K562 (cell line): ENCODE measurements around the gene CERS1. TPM values are rescaled to one million over a fixed set of nuclear protein-coding genes. Genes with fewer than 3 reads are reported as not detected.

Source experiments
- BRF1 ChIP-seq: IDR thresholded peaks from 3 replicates; pipeline ENCODE4 v1.6.1; 2011; ENCODE audit warnings: borderline replicate concordance, mild to moderate bottlenecking; ENCODE audit not compliant: insufficient read length; ENCODE audit errors: extremely low read depth
- CBFB ChIP-seq: sonication (generic); formaldehyde crosslinking; IDR thresholded peaks from 2 replicates; pipeline ENCODE4 v1.4.0; 2020; ENCODE audit warnings: mild to moderate bottlenecking, missing genetic modification reagents
- CTCFL ChIP-seq: IDR thresholded peaks from 2 replicates; pipeline ENCODE4 v1.6.1; 2011; ENCODE audit warnings: borderline replicate concordance, low read depth, mild to moderate bottlenecking, moderate library complexity, low read length; ENCODE audit not compliant: insufficient read depth, poor library complexity, severe bottlenecking
- HCFC1 ChIP-seq: IDR thresholded peaks from 2 replicates; pipeline ENCODE4 v1.6.1; 2012; ENCODE audit warnings: low read depth, low read length, improper control_type of control experiment
- KDM4B ChIP-seq, 2 experiments: fragments of 450-650 bp in 1 of 2; sonication (generic) in 1 of 2; IDR thresholded peaks; 2 replicates each; pipeline ENCODE4 v1.6.1; 2016 to 2017; ENCODE audit warnings: borderline replicate concordance in 2 of 2, antibody characterized with exemption in 1 of 2, low read depth in 1 of 2, mild to moderate bottlenecking in 1 of 2
- LARP7 ChIP-seq: fragments of 450-650 bp; IDR thresholded peaks from 2 replicates; pipeline ENCODE4 v1.6.1; 2016
- PURB ChIP-seq: sonication (generic); formaldehyde crosslinking; IDR thresholded peaks from 2 replicates; pipeline ENCODE4 v1.9.0; 2021; ENCODE audit warnings: low read depth, mild to moderate bottlenecking, missing genetic modification reagents
- RBFOX2 ChIP-seq: fragments of 200-400 bp; formaldehyde crosslinking; IDR thresholded peaks from 2 replicates; pipeline ENCODE4 v1.6.1; 2017; ENCODE audit warnings: low read depth, mild to moderate bottlenecking, low read length, moderate library complexity
- RBM22 ChIP-seq: fragments of 200-400 bp; formaldehyde crosslinking; IDR thresholded peaks from 2 replicates; pipeline ENCODE4 v1.6.1; 2018; ENCODE audit warnings: low read length, low read depth; ENCODE audit not compliant: poor library complexity, severe bottlenecking
- RUNX1 ChIP-seq: sonication (generic); IDR thresholded peaks from 2 replicates; pipeline ENCODE4 v1.6.1; 2016; ENCODE audit warnings: antibody characterized with exemption, low read depth
- SIN3B ChIP-seq: fragments of 450-650 bp; IDR thresholded peaks from 2 replicates; pipeline ENCODE4 v1.6.1; 2017; ENCODE audit warnings: low read depth, mild to moderate bottlenecking, moderate library complexity
- TEAD4 ChIP-seq, 2 experiments: sonication (generic) in 1 of 2; formaldehyde crosslinking in 1 of 2; IDR thresholded peaks; 2 replicates each; pipeline versions ENCODE4 v1.6.1 to v1.8.0; 2012 to 2022; ENCODE audit warnings: borderline replicate concordance in 1 of 2, inconsistent platforms in 1 of 2, low read length in 1 of 2, mild to moderate bottlenecking in 1 of 2, missing genetic modification reagents in 1 of 2
- TFAP4 ChIP-seq: sonication (generic); formaldehyde crosslinking; IDR thresholded peaks from 2 replicates; pipeline ENCODE4 v1.8.0; 2022; ENCODE audit warnings: missing genetic modification reagents, mild to moderate bottlenecking, moderate library complexity, borderline replicate concordance
- TOE1 ChIP-seq, 2 experiments: fragments of 450-650 bp in 1 of 2; sonication (generic) in 1 of 2; formaldehyde crosslinking in 1 of 2; IDR thresholded peaks; 2 replicates each; pipeline versions ENCODE4 v1.7.1 to v1.8.0; 2016 to 2022; ENCODE audit warnings: borderline replicate concordance in 2 of 2, mild to moderate bottlenecking in 2 of 2, antibody characterized with exemption in 1 of 2, inconsistent platforms in 1 of 2, low read depth in 1 of 2, missing genetic modification reagents in 1 of 2, moderate library complexity in 1 of 2
- USF1 ChIP-seq: sonication (generic); formaldehyde crosslinking; IDR thresholded peaks from 2 replicates; pipeline ENCODE4 v1.9.0; 2022; ENCODE audit warnings: mild to moderate bottlenecking, missing genetic modification reagents
- polyA plus RNA-seq, 8 experiments: library from polyadenylated mRNA; depleted of rRNA in 4 of 8; stranded (reverse) in 5 of 8; unstranded in 3 of 8; fragments of >200 nt; fragmentation: Nextera tagmentation in 2 of 8; fragmentation: Illumina TruSeq in 1 of 8; extraction: Ambion mirVana in 2 of 8; extraction: Trizol in 1 of 8; gene quantifications; 2 replicates each; pipeline versions ENCODE4 v1.2.1 to v1.2.3, GENCODE V29; 2011 to 2014; ENCODE audit warnings: inconsistent platforms in 1 of 8, missing spikeins in 1 of 8
- total RNA-seq, 7 experiments: library from RNA; depleted of rRNA in 6 of 7; stranded (reverse); fragments of >200 nt in 6 of 7; fragmentation: Illumina TruSeq in 2 of 7; extraction: Trizol in 2 of 7; gene quantifications; 2 replicates each; pipeline versions ENCODE4 v1.2.1 to v1.2.3, GENCODE V29; 2011 to 2021; ENCODE audit warnings: low replicate concordance in 1 of 7
- TF ChIP-seq, protein P1 (sequence below): fragments of 250-450 bp; sonication (Bioruptor Pico); IDR thresholded peaks from 2 replicates; pipeline ENCODE4 v1.5.0; 2021
- TF ChIP-seq, protein P2 (sequence below): sonication (generic); formaldehyde crosslinking; IDR thresholded peaks from 2 replicates; pipeline ENCODE4 v1.8.0; 2022; ENCODE audit warnings: mild to moderate bottlenecking, missing genetic modification reagents
- TF ChIP-seq, protein P3 (sequence below): fragments of 250-450 bp; sonication (Bioruptor Pico); IDR thresholded peaks from 2 replicates; pipeline ENCODE4 v1.8.0; 2021; ENCODE audit warnings: mild to moderate bottlenecking, moderate library complexity

CERS1 gene
- total and polyA plus RNA-seq, 9 of the 15 experiments (the other 6 are each of a cell fraction or from before 2014, with no cell fraction given): 0.33 to 1.5 (median 0.86) TPM; not detected in 2

GRCh38 chr19:18865973-18866799 is 29.8 kb downstream of the CERS1 start (continued):
- TF ChIP-seq TOE1 (IDR thresholded peaks at IDR 0.05; ENCODE audit: borderline replicate concordance): no peak
- TF ChIP-seq TOE1 (CRISPR knock-in tag; IDR thresholded peaks at IDR 0.05; ENCODE audit: borderline replicate concordance, low read depth): no peak
- TF ChIP-seq KDM4B (IDR thresholded peaks at IDR 0.05; ENCODE audit: borderline replicate concordance in 2 of 2, low read depth in 1 of 2): no peak
- TF ChIP-seq, protein P1, sequence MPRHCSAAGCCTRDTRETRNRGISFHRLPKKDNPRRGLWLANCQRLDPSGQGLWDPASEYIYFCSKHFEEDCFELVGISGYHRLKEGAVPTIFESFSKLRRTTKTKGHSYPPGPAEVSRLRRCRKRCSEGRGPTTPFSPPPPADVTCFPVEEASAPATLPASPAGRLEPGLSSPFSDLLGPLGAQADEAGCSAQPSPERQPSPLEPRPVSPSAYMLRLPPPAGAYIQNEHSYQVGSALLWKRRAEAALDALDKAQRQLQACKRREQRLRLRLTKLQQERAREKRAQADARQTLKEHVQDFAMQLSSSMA (CRISPR knock-in tag): no peak
- peak; percentile 99 for TF ChIP-seq CTCFL
- TF ChIP-seq RUNX1: no peak
- no peak for TF ChIP-seq LARP7
- TF ChIP-seq TEAD4 (IDR thresholded peaks at IDR 0.05; ENCODE audit: low read length): peak; percentile 19; the same call in 1 of the 2 replicates
- no peak for TF ChIP-seq TEAD4 (CRISPR knock-in tag; IDR thresholded peaks at IDR 0.05; ENCODE audit: borderline replicate concordance)
- TF ChIP-seq RBFOX2: 0 out of 2 replicates have a peak, but pooled peaks have one; percentile 32
- no peak for TF ChIP-seq SIN3B
- TF ChIP-seq TFAP4 (CRISPR knock-in tag): 0 out of 2 replicates have a peak, but pooled peaks have one; percentile 22
- no peak for TF ChIP-seq USF1 (CRISPR knock-in tag)
- TF ChIP-seq, protein P2, sequence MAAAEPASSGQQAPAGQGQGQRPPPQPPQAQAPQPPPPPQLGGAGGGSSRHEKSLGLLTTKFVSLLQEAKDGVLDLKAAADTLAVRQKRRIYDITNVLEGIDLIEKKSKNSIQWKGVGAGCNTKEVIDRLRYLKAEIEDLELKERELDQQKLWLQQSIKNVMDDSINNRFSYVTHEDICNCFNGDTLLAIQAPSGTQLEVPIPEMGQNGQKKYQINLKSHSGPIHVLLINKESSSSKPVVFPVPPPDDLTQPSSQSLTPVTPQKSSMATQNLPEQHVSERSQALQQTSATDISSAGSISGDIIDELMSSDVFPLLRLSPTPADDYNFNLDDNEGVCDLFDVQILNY: no peak
- TF ChIP-seq RBM22: peak; percentile 78
- TF ChIP-seq BRF1: no peak
- TF ChIP-seq, protein P3, sequence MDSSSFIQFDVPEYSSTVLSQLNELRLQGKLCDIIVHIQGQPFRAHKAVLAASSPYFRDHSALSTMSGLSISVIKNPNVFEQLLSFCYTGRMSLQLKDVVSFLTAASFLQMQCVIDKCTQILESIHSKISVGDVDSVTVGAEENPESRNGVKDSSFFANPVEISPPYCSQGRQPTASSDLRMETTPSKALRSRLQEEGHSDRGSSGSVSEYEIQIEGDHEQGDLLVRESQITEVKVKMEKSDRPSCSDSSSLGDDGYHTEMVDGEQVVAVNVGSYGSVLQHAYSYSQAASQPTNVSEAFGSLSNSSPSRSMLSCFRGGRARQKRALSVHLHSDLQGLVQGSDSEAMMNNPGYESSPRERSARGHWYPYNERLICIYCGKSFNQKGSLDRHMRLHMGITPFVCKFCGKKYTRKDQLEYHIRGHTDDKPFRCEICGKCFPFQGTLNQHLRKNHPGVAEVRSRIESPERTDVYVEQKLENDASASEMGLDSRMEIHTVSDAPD (CRISPR knock-in tag): no peak
- TF ChIP-seq PURB (CRISPR knock-in tag): no peak
- TF ChIP-seq HCFC1: no peak
- no peak for TF ChIP-seq CBFB
